SH-SY5Y (cell line): ENCODE results near the gene CAB39L.

Experiments used
- GATA2 ChIP-seq: IDR thresholded peaks from 2 replicates; pipeline ENCODE4 v1.6.1; 2011; ENCODE audit warnings: mild to moderate bottlenecking, low read depth, low read length
- GATA3 ChIP-seq: IDR thresholded peaks from 2 replicates; pipeline ENCODE4 v1.6.1; 2011; ENCODE audit warnings: low read depth, mild to moderate bottlenecking, low read length, moderate library complexity

GRCh38 chr13:49287995-49288394 lies 155.9 kb downstream of the CAB39L start:
- TF ChIP-seq GATA2 (no peak), GATA3 (no peak)
